VCaP (cell line): ENCODE measurements around the gene VASN.

Experiments used
- H3K27ac ChIP-seq: fragments of 450-650 bp; 2 replicates; pipeline ENCODE4 v1.5.1; 2017
- TF ChIP-seq, protein P1 (sequence below): fragments of 450-650 bp; conservative IDR thresholded peaks from 2 replicates; pipeline ENCODE4 v1.5.1; 2017; ENCODE audit warnings: mild to moderate bottlenecking, moderate library complexity

The VASN gene

DNA sequence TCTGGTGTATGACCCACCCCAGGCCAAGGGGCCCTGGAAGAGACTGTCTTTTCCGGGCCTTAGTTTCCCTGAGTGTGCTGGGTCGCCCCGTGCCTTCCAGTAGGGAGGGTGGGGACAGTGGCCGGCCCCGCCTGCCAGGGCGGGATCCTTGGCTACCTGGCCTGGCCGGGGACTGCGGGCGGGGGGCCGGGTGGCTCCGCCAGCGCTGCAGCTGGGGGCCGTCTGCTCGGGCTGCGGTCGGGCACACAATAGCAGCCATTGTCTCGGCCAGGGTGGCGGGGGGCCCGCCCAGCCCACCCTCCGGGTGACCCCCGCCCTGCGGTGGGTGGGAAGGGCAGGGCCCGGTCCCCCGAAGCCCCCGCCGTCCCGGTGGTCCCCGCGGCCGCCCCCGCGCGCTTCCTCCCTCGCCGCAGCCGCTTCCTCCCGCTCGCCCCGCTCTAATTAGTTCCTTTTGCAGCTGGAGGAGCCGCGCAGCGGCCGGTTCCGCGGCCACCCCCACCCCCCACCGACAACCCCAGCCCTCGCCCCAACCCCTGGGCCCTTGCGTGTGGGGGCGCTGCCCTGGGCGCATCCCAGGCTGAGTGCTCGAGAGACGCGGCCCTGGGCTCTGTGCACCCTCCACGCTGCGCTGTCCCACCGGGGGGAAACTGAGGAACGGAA, 44.1 kb upstream of the VASN start:
- peak overlapping the region; percentile 58; the same call in 1 of the 2 replicates for H3K27ac ChIP-seq

DNA sequence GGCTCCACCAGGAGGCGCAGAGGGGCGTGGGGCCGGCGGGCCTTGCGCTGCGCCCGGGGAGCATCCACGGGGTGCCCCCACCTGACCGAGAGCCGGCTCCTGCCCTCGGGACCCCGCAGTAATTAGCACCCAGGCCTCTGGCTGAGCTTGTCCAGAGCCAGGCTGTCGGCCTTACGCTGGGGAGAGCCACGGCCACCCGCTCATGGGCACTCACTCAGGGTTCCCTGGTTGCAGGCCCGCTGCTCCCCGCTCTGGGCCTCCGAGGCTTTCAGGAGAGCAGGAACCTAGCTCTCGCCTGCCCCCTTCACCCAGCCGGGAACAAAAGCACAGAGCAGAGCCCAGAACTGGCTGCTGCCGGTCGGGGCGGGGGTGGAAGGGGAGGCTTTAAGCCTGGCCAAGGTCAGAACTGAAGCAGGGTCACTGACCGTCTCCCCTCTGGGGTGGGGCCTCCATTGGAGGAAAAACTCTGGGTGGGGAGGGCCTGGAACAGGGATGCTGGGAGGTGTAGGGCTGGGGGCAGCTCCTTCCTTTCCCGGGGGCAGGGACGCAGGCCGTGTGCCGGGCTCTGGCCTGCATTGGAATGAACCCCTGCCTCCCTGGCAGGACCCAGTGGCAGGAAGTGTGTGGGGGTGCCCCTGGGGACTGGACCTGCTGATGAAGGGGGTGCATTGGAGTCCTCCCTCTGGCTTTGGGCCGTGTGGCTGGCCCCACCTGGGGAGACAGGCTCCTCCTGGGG, 43.4 kb upstream of the VASN start:
- TF ChIP-seq, protein P1, sequence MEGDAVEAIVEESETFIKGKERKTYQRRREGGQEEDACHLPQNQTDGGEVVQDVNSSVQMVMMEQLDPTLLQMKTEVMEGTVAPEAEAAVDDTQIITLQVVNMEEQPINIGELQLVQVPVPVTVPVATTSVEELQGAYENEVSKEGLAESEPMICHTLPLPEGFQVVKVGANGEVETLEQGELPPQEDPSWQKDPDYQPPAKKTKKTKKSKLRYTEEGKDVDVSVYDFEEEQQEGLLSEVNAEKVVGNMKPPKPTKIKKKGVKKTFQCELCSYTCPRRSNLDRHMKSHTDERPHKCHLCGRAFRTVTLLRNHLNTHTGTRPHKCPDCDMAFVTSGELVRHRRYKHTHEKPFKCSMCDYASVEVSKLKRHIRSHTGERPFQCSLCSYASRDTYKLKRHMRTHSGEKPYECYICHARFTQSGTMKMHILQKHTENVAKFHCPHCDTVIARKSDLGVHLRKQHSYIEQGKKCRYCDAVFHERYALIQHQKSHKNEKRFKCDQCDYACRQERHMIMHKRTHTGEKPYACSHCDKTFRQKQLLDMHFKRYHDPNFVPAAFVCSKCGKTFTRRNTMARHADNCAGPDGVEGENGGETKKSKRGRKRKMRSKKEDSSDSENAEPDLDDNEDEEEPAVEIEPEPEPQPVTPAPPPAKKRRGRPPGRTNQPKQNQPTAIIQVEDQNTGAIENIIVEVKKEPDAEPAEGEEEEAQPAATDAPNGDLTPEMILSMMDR, result peak; percentile 59
- peak overlapping the region; percentile 58 for H3K27ac ChIP-seq

More for the DNA sequence above, 44.1 kb upstream of the VASN start:
- TF ChIP-seq, protein P1, result no peak

GRCh38 chr16:4328782-4329775, 42.6 kb upstream of the VASN start:
- peak overlapping the region; percentile 58 for H3K27ac ChIP-seq
- TF ChIP-seq, protein P1, result no peak

DNA sequence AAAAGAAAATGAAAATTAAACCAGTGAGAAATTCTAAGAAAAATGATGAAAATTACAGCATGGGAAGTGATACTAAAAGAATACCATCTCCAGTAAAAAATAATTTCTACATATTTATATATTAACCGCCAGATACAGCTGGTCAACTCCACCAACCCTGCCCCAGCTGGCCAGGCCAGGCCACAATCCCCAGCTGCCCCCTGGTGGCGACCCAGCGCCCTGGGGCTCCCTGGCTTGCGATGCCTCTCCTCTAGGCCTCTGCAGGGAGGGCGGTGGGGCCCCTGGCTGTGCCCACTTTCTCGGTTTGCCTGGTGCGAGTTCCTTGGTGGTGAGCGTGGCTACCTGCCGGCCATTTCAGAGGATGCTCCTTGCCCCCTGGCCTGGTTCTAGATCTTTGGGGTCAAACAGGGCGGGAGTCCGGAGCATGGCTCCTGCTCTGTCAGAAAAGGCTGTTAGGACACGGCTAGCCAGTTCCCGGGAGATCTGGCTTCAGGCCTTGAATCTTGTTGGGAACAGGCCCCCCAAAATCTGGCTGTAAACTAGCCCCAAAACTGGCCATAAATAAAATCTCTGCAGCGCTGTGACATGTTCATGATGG, 41.3 kb upstream of the VASN start:
- TF ChIP-seq, protein P1, result peak; percentile 91
- H3K27ac ChIP-seq, result 0 out of 2 replicates have a peak overlapping the region, but pooled peaks have one; percentile 58

- no peak overlapping the region for H3K27ac ChIP-seq
- TF ChIP-seq, protein P1, result no peak
Observed at GRCh38 chr16:4332083-4332482, 39.6 kb upstream of the VASN start.

- TF ChIP-seq, protein P1, result no peak
- no peak overlapping the region for H3K27ac ChIP-seq
Observed at GRCh38 chr16:4332623-4333307, 38.9 kb upstream of the VASN start.
